Activated T-helper 2 cell treated with anti-CD3 and anti-CD28 coated beads, Interferon-gamma antibody, Interleukin-2, Interleukin-4, amounts not matched to agents 10 μg/mL and 5 μg/mL and 100 μg/mL, durations not matched to agents 14 hours and 24 hours and 36 hours (primary cell): Measurements from ENCODE around the gene UQCRC1. TPM values are rescaled to one million over a fixed set of nuclear protein-coding genes. Genes with fewer than 3 reads are reported as not detected.

ENCODE experiments used
- total RNA-seq: library from RNA; stranded (reverse); gene quantifications from 2 replicates; pipeline ENCODE4 v1.2.3, GENCODE V29; 2022

Gene UQCRC1
- total RNA-seq, 1 donor from 2014 or later = 248 TPM

Other genes with a start within 250 kb of the UQCRC1 start
- gene FBXW12, start 237.4 kb downstream of the UQCRC1 start, total RNA-seq = 0.14 TPM in 1 of 2 replicates, not detected in the other
- gene PLXNB1, start 179.6 kb downstream of the UQCRC1 start, total RNA-seq = 6.8 and 7.0 TPM in 2 replicates
- 22.2 and 23.7 TPM in 2 replicates for gene CCDC51, start 169.5 kb downstream of the UQCRC1 start, total RNA-seq
- gene TMA7, start 169.4 kb downstream of the UQCRC1 start, total RNA-seq = 270 and 289 TPM in 2 replicates
- gene ATRIP, start 162.9 kb downstream of the UQCRC1 start, total RNA-seq = 16.9 and 17.5 TPM in 2 replicates
- gene SHISA5, start 105.5 kb downstream of the UQCRC1 start, total RNA-seq = 65.6 and 69.5 TPM in 2 replicates
- gene PFKFB4, start 52.8 kb downstream of the UQCRC1 start, total RNA-seq = 53.0 and 57.0 TPM in 2 replicates
- 0.11 TPM in 1 of 2 replicates, not detected in the other for gene UCN2, start 45.9 kb downstream of the UQCRC1 start, total RNA-seq
- 1.9 and 2.4 TPM in 2 replicates for gene COL7A1, start 14.3 kb downstream of the UQCRC1 start, total RNA-seq
- 0.80 and 0.87 TPM in 2 replicates for gene TMEM89, start 12.1 kb upstream of the UQCRC1 start, total RNA-seq
- 85.1 and 89.6 TPM in 2 replicates for gene SLC26A6, start 25.8 kb upstream of the UQCRC1 start, total RNA-seq
- 16.0 and 16.5 TPM in 2 replicates for gene CELSR3, start 53.2 kb upstream of the UQCRC1 start, total RNA-seq
- 49.8 and 51.4 TPM in 2 replicates for gene NCKIPSD, start 76.3 kb upstream of the UQCRC1 start, total RNA-seq
- 65.4 and 68.2 TPM in 2 replicates for gene IP6K2, start 107.6 kb upstream of the UQCRC1 start, total RNA-seq
- 30.7 and 32.4 TPM in 2 replicates for gene PRKAR2A, start 238.2 kb upstream of the UQCRC1 start, total RNA-seq